HepG2 (cell line): ENCODE measurements around the gene SP9. TPM values are rescaled to one million over a fixed set of nuclear protein-coding genes. Genes with fewer than 3 reads are reported as not detected.

Experiments
- ATAC-seq: fragments of 200-7000 bp; cut with Tn5 transposase; 3 replicates; pipeline ENCODE4 v1.9.1; 2020; ENCODE audit warnings: mild to moderate bottlenecking, moderate library complexity
- BruUV-seq: library from RNA; stranded (reverse); fragments of 400-500 nt; replicated peaks from 2 replicates; lab custom pipeline; 2021; lab: Mats Ljungman, UMichigan
- CTCF ChIA-PET: fragments of 300-600 bp; formaldehyde crosslinking; extraction: SDS; loops from one replicate; lab custom pipeline; 2021; ENCODE audit warnings: low total read pairs, inconsistent platforms, low intra/inter-chr PET ratio; lab: Yijun Ruan, JAX
- POLR2A ChIA-PET: fragments of 350-600 bp; sonication (Branson Sonifier 250); formaldehyde crosslinking; loops from one replicate; lab custom pipeline; 2020; ENCODE audit warnings: antibody characterized with exemption, inconsistent platforms; lab: Yijun Ruan, JAX
- DNase-seq: peaks from one replicate; pipeline ENCODE4 v3.0.0-alpha.2; 2015; ENCODE audit warnings: low spot score
- FAIRE-seq: peaks from 3 replicates; lab custom pipeline; 2011; peaks lifted over from hg19 to GRCh38; lab: Jason Lieb, UNC
- H2AFZ ChIP-seq: one replicate; pipeline ENCODE4 v1.6.1; 2011; ENCODE audit warnings: low read length, inconsistent platforms
- H3K27ac ChIP-seq: fragments of 300-600 bp; 3 replicates; pipeline ENCODE4 v1.8.0; 2011; ENCODE audit warnings: mixed run types, mild to moderate bottlenecking, mixed read lengths, low read length, inconsistent platforms; ENCODE audit not compliant: insufficient read depth; ENCODE audit errors: extremely low read length
- H3K27me3 ChIP-seq, 2 experiments: fragments of 200-600 bp in 1 of 2; 2 replicates in 1 of 2; 3 replicates in 1 of 2; pipeline versions ENCODE4 v1.6.0 to v1.8.0; 2011; ENCODE audit warnings: low read length in 2 of 2, mild to moderate bottlenecking in 2 of 2, moderate library complexity in 2 of 2, inconsistent platforms in 1 of 2; ENCODE audit not compliant: insufficient read depth in 2 of 2, control insufficient read depth in 1 of 2
- H3K36me3 ChIP-seq, 2 experiments: fragments of 200-600 bp in 1 of 2; replicated peaks in 1 of 2; 2 replicates in 1 of 2; 3 replicates in 1 of 2; pipeline versions ENCODE4 v1.5.1 to v1.8.0; 2011; ENCODE audit warnings: low read length in 2 of 2, inconsistent platforms in 1 of 2; ENCODE audit not compliant: insufficient read depth in 2 of 2, control insufficient read depth in 1 of 2
- H3K4me1 ChIP-seq: 2 replicates; pipeline ENCODE4 v1.5.1; 2012; ENCODE audit warnings: low read length, inconsistent platforms; ENCODE audit not compliant: insufficient read depth
- H3K4me2 ChIP-seq: 2 replicates; pipeline ENCODE4 v1.6.0; 2011; ENCODE audit warnings: low read depth, low read length, inconsistent platforms
- H3K4me3 ChIP-seq, 3 experiments: fragments of 200-600 bp in 1 of 3; sonication (generic), shearing (Covaris generic) in 1 of 3; replicated peaks in 1 of 3; 2 replicates each; pipeline ENCODE4 v1.5.1; 2011 to 2016; ENCODE audit warnings: low read length in 3 of 3, inconsistent platforms in 2 of 3, low read depth in 2 of 3, mild to moderate bottlenecking in 2 of 3, control low read depth in 1 of 3, mixed read lengths in 1 of 3; ENCODE audit not compliant: insufficient read depth in 1 of 3
- H3K79me2 ChIP-seq: one replicate; pipeline ENCODE4 v1.6.1; 2011; ENCODE audit warnings: low read length, inconsistent platforms; ENCODE audit not compliant: insufficient read depth
- H3K9ac ChIP-seq: 2 replicates; pipeline ENCODE4 v1.6.0; 2011; ENCODE audit warnings: mild to moderate bottlenecking, low read depth, low read length, inconsistent platforms; ENCODE audit not compliant: insufficient read depth
- H3K9me3 ChIP-seq: 2 replicates; pipeline ENCODE4 v1.5.1; 2012; ENCODE audit warnings: mild to moderate bottlenecking, low read length
- H4K20me1 ChIP-seq: 2 replicates; pipeline ENCODE4 v1.6.0; 2011; ENCODE audit warnings: inconsistent platforms, mild to moderate bottlenecking, low read length, moderate library complexity; ENCODE audit not compliant: insufficient read depth
- FOXK1 ChIP-seq: sonication (generic); formaldehyde crosslinking; IDR thresholded peaks from 2 replicates; pipeline ENCODE4 v1.4.0; 2020; ENCODE audit warnings: low read depth, missing genetic modification reagents, borderline replicate concordance
- GLI4 ChIP-seq: sonication (generic); formaldehyde crosslinking; IDR thresholded peaks from 2 replicates; pipeline ENCODE4 v1.5.1; 2020; ENCODE audit warnings: missing genetic modification reagents, mild to moderate bottlenecking, moderate library complexity, borderline replicate concordance
- HDAC2 ChIP-seq: sonication (generic); formaldehyde crosslinking; IDR thresholded peaks from 2 replicates; pipeline ENCODE4 v1.4.0; 2020; ENCODE audit warnings: missing genetic modification reagents
- HMG20B ChIP-seq: conservative IDR thresholded peaks from 2 replicates; pipeline ENCODE4 v1.6.1; 2016; ENCODE audit warnings: missing genetic modification reagents, missing compliant biosample characterization
- HNRNPH1 ChIP-seq: fragments of 200-400 bp; formaldehyde crosslinking; optimal IDR thresholded peaks from 2 replicates; pipeline ENCODE3; 2017; ENCODE audit warnings: mild to moderate bottlenecking, low read depth, low read length
- JUN ChIP-seq: sonication (generic); formaldehyde crosslinking; IDR thresholded peaks from 2 replicates; pipeline ENCODE4 v1.4.0; 2020; ENCODE audit warnings: mild to moderate bottlenecking, missing genetic modification reagents
- NFYB ChIP-seq: sonication (generic); formaldehyde crosslinking; IDR thresholded peaks from 2 replicates; pipeline ENCODE4 v1.4.0; 2020; ENCODE audit warnings: missing genetic modification reagents
- PAWR ChIP-seq: sonication (generic); formaldehyde crosslinking; IDR thresholded peaks from 2 replicates; pipeline ENCODE4 v1.4.0; 2020; ENCODE audit warnings: missing genetic modification reagents, mild to moderate bottlenecking, borderline replicate concordance
- TCF12 ChIP-seq, 2 experiments: fragments of 450-650 bp in 1 of 2; sonication (generic) in 1 of 2; formaldehyde crosslinking in 1 of 2; IDR thresholded peaks; 2 replicates each; pipeline versions ENCODE4 v1.6.1 to v1.8.0; 2017 to 2022; ENCODE audit warnings: antibody characterized with exemption in 1 of 2, mild to moderate bottlenecking in 1 of 2, missing genetic modification reagents in 1 of 2, moderate library complexity in 1 of 2
- ZNF160 ChIP-seq: sonication (generic); formaldehyde crosslinking; IDR thresholded peaks from 2 replicates; pipeline ENCODE4 v1.8.0; 2022; ENCODE audit warnings: mild to moderate bottlenecking, inconsistent platforms, missing genetic modification reagents
- ZNF264 ChIP-seq: sonication (generic); formaldehyde crosslinking; IDR thresholded peaks from 2 replicates; pipeline ENCODE4 v1.4.0; 2020; ENCODE audit warnings: missing genetic modification reagents
- ZNF274 ChIP-seq: sonication (generic); formaldehyde crosslinking; IDR thresholded peaks from 2 replicates; pipeline ENCODE4 v1.5.1; 2020; ENCODE audit warnings: mild to moderate bottlenecking, missing genetic modification reagents
- ZNF317 ChIP-seq: sonication (generic); formaldehyde crosslinking; IDR thresholded peaks from 2 replicates; pipeline ENCODE4 v1.5.0; 2020; ENCODE audit warnings: mild to moderate bottlenecking, missing genetic modification reagents
- ZNF367 ChIP-seq: sonication (generic); formaldehyde crosslinking; IDR thresholded peaks from 2 replicates; pipeline ENCODE4 v1.4.0; 2020; ENCODE audit warnings: missing genetic modification reagents, borderline replicate concordance
- ZNF691 ChIP-seq: sonication (generic); formaldehyde crosslinking; IDR thresholded peaks from 2 replicates; pipeline ENCODE4 v1.4.0; 2020; ENCODE audit warnings: missing genetic modification reagents, low read depth, mild to moderate bottlenecking, borderline replicate concordance
- WGBS: methylation state at CpG from one replicate; pipeline ENCODE4 v1.1.6; 2017; ENCODE audit warnings: low lambda C conversion rate; 5-methylcytosine and 5-hydroxymethylcytosine counted together
- in situ Hi-C: cut with HindIII; loops from 2 replicates; pipeline ENCODE4 v1.10.0; 2017; ENCODE audit warnings: low pct_unique_long_range_greater_than_20kb; ENCODE audit not compliant: extremely low pct_ligation_motif_present
- intact Hi-C: fragments of 100-400 bp; cut with micrococcal nuclease; formaldehyde crosslinking; loops from one replicate; pipeline ENCODE4 v1.10.0; 2022; ENCODE audit not compliant: unreplicated experiment
- polyA plus RNA-seq, 8 experiments: library from polyadenylated mRNA; depleted of rRNA in 3 of 8; stranded (reverse) in 7 of 8; unstranded in 1 of 8; fragments of >200 nt; fragmentation: Illumina TruSeq in 4 of 8; extraction: Trizol in 4 of 8; gene quantifications; 2 replicates each; pipeline versions ENCODE4 v1.2.1 to v1.2.3, GENCODE V29; 2011 to 2016; ENCODE audit warnings: low read depth in 4 of 8, missing spikeins in 1 of 8, mixed read lengths in 1 of 8; ENCODE audit not compliant: insufficient read depth in 1 of 8
- total RNA-seq, 5 experiments: library from RNA; depleted of rRNA; stranded (reverse); fragments of >200 nt; fragmentation: Illumina TruSeq; extraction: Trizol; gene quantifications; 2 replicates each; pipeline ENCODE4 v1.2.3, GENCODE V29; 2016; ENCODE audit warnings: low read depth in 1 of 5

The SP9 gene
- total and polyA plus RNA-seq, 2 of the 13 experiments (the other 11 are each of a cell fraction or from before 2014, with no cell fraction given) = not detected

DNA sequence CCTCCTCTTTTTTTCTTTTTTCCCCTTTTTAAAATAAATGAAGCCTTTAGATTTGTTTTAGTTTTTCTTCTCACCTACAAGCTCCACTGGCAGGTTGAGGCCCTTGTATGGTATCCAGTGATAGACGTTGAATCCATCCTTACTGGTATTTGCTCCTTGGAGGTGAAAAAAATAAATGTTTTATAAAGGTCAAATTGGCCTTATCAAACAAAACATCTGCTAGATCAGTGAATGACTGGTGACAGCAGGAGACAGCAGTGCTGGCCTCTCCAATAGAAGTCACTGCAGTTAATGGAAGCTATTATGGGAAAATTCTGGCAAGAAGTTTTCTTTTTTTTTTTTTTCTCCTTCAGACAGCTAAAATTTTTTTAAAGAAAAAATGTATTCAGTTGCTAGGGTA is 12.6 kb upstream of the SP9 start:
- Histone ChIP-seq H3K79me2 (no peaks in the 10 kb centered on the region), H3K4me3 (no peak overlapping the region), H3K36me3 (no peaks in the 10 kb centered on the region), H3K27ac (no peak overlapping the region), H3K9me3 (no peaks in the 10 kb centered on the region), H3K27me3 (peaks cover 5 to 68% of the 10 kb centered on the region in 2 experiments), H4K20me1 (no peaks in the 10 kb centered on the region), H2AFZ (no peak overlapping the region), H3K9ac (no peak overlapping the region), H3K4me1 (peaks cover 9% of the 10 kb centered on the region; the same call in 1 of the 2 replicates), H3K4me2 (no peak overlapping the region)
- FAIRE-seq (no peak), ATAC-seq (no peak), DNase-seq (no peak)
- ChIA-PET CTCF (no interaction called here), POLR2A (no interaction called here)
- intact Hi-C loops (no loop called here), in situ Hi-C loops (no loop called here)
- no TSS peak for BruUV-seq
- TF ChIP-seq ZNF317 = no peak
- TF ChIP-seq ZNF160 (CRISPR knock-in tag) = no peak
- TF ChIP-seq ZNF264 (CRISPR knock-in tag) = no peak
- TF ChIP-seq ZNF367 (CRISPR knock-in tag) = no peak
- 0% methylated on average over 1 of the region's 1 CpG for WGBS

GRCh38 chr2:174322746-174323145 is 12.0 kb upstream of the SP9 start:
- no peak for ATAC-seq
- Histone ChIP-seq H3K27ac (no peak overlapping the region), H3K9ac (no peak overlapping the region), H3K4me3 (no peak overlapping the region), H3K4me1 (peaks cover 12% of the 10 kb centered on the region), H3K27me3 (peaks cover 5 to 70% of the 10 kb centered on the region in 2 experiments), H3K9me3 (no peaks in the 10 kb centered on the region), H4K20me1 (no peaks in the 10 kb centered on the region), H2AFZ (no peak overlapping the region), H3K79me2 (no peaks in the 10 kb centered on the region), H3K36me3 (no peaks in the 10 kb centered on the region), H3K4me2 (no peak overlapping the region)
- ChIA-PET CTCF (no interaction called here), POLR2A (no interaction called here)
- WGBS = 0% methylated on average over 1 of the region's 1 CpG
- no peak for DNase-seq
- FAIRE-seq = no peak
- in situ Hi-C loops = no loop called here
- TF ChIP-seq HMG20B (no peak), PAWR (CRISPR knock-in tag) (no peak), NFYB (CRISPR knock-in tag) (no peak), ZNF274 (CRISPR knock-in tag) (no peak), TCF12 (IDR thresholded peaks at IDR 0.05) (no peak), TCF12 (CRISPR knock-in tag; IDR thresholded peaks at IDR 0.05) (no peak), ZNF691 (no peak), GLI4 (no peak), HNRNPH1 (no peak), JUN (CRISPR knock-in tag) (no peak), FOXK1 (CRISPR knock-in tag) (no peak), HDAC2 (CRISPR knock-in tag) (no peak)
- no TSS peak for BruUV-seq
- intact Hi-C loops = no loop called here
